Measurements from ENCODE around the gene ERCC6L.

ERCC6L gene

GRCh38 chrX:72238721-72239475, at the start of gene ERCC6L:
Gene ERCC6L (minus strand): TSS chrX:72239027. CDS start chrX:72238911, 116 bp downstream.
- DNase-seq (ENCODE audit: low read depth in 3 of 3): peak; percentile 57 to 83 (median 58)

GRCh38 chrX:72282302-72282701, 43.5 kb upstream of the ERCC6L start:
- no peak for DNase-seq (ENCODE audit: low read depth in 3 of 3)

GRCh38 chrX:72280321-72280845, 41.6 kb upstream of the ERCC6L start:
- DNase-seq (ENCODE audit: low read depth in 3 of 3): no peak

- no peak for DNase-seq (ENCODE audit: low read depth in 3 of 3)
These were observed 37.7 kb upstream of the ERCC6L start for GRCh38 chrX:72276478-72276953.

- no peak for DNase-seq (ENCODE audit: low read depth in 3 of 3)
These were observed 35.7 kb upstream of the ERCC6L start for GRCh38 chrX:72274526-72274925.

- no peak for DNase-seq (ENCODE audit: low read depth in 3 of 3)
These were observed 34.9 kb upstream of the ERCC6L start for GRCh38 chrX:72273718-72274117.

- DNase-seq (ENCODE audit: low read depth in 3 of 3): no peak
These were observed 34.0 kb upstream of the ERCC6L start for GRCh38 chrX:72272868-72273267.

- DNase-seq (ENCODE audit: low read depth in 3 of 3): no peak
These were observed 33.0 kb upstream of the ERCC6L start for GRCh38 chrX:72271812-72272211.

- DNase-seq (ENCODE audit: low read depth in 3 of 3): no peak
These were observed 32.4 kb upstream of the ERCC6L start for GRCh38 chrX:72271091-72271788.

GRCh38 chrX:72270316-72270866, 31.6 kb upstream of the ERCC6L start:
- no peak for DNase-seq (ENCODE audit: low read depth in 3 of 3)

- DNase-seq (ENCODE audit: low read depth in 3 of 3): peak in 1 of 3 experiments; percentile 29
These were observed 30.9 kb upstream of the ERCC6L start for GRCh38 chrX:72269671-72270251.

- no peak for DNase-seq (ENCODE audit: low read depth in 3 of 3)
These were observed 30.0 kb upstream of the ERCC6L start for GRCh38 chrX:72268597-72269365.

GRCh38 chrX:72265263-72265662, 26.4 kb upstream of the ERCC6L start:
- no peak for DNase-seq (ENCODE audit: low read depth in 3 of 3)

GRCh38 chrX:72262077-72262476, 23.2 kb upstream of the ERCC6L start:
- DNase-seq (ENCODE audit: low read depth in 3 of 3): no peak

- DNase-seq (ENCODE audit: low read depth in 3 of 3): no peak
These were observed 21.6 kb upstream of the ERCC6L start for GRCh38 chrX:72260448-72260847.

- no peak for DNase-seq (ENCODE audit: low read depth in 3 of 3)
These were observed 19.3 kb upstream of the ERCC6L start for GRCh38 chrX:72258174-72258573.

GRCh38 chrX:72255864-72256263, 17.0 kb upstream of the ERCC6L start:
- no peak for DNase-seq (ENCODE audit: low read depth in 3 of 3)

GRCh38 chrX:72255445-72255844, 16.6 kb upstream of the ERCC6L start:
- DNase-seq (ENCODE audit: low read depth in 3 of 3): no peak

GRCh38 chrX:72254816-72255215, 16.0 kb upstream of the ERCC6L start:
- DNase-seq (ENCODE audit: low read depth in 3 of 3): no peak

- DNase-seq (ENCODE audit: low read depth in 3 of 3): no peak
These were observed 14.9 kb upstream of the ERCC6L start for GRCh38 chrX:72253686-72254085.

- DNase-seq (ENCODE audit: low read depth in 3 of 3): no peak
These were observed 8.5 kb upstream of the ERCC6L start for GRCh38 chrX:72247206-72247942.
